ENCODE data around the gene C10orf90. TPM values are rescaled to one million over a fixed set of nuclear protein-coding genes. Genes with fewer than 3 reads are reported as not detected.

Gene C10orf90
- total RNA-seq, 6 donors from 2014 or later, result 1.0 TPM; not detected in 5

DNA sequence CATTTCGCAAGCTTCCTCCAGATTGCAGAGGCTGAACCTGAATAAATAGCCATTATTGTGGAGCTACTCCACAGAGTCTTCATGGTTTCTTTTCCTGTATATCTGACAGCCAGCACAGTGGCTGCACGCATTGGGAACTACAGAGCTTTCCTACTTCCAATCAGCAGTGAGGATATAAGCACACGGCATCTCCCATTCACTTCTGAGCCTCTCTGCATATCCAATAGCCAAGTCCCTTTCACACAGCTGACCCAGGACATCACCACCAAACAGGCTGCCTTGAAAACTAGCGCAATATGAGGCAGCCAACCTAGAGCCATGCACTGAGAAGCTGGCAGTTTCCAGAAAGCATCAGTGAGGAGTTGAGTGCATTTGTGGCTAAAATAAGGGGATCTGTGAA is 11.6 kb downstream of the C10orf90 start:
- WGBS, 2 donors, result 88 to 93% methylated on average over 4 of the region's 4 CpGs
- H3K27me3 ChIP-seq, result no peaks in the 10 kb centered on the region
- H3K4me3 ChIP-seq, result no peak overlapping the region
- no peaks in the 10 kb centered on the region for H3K9me3 ChIP-seq
- no peak for DNase-seq
- H3K36me3 ChIP-seq, result no peaks in the 10 kb centered on the region
- H3K27ac ChIP-seq, result no peak overlapping the region
- peaks cover 0 to 3% (median 0%) of the 10 kb centered on the region in 4 donors for H3K4me1 ChIP-seq
- no peak for TF ChIP-seq POLR2A (IDR thresholded peaks at IDR 0.05)
- TF ChIP-seq, protein P1, sequence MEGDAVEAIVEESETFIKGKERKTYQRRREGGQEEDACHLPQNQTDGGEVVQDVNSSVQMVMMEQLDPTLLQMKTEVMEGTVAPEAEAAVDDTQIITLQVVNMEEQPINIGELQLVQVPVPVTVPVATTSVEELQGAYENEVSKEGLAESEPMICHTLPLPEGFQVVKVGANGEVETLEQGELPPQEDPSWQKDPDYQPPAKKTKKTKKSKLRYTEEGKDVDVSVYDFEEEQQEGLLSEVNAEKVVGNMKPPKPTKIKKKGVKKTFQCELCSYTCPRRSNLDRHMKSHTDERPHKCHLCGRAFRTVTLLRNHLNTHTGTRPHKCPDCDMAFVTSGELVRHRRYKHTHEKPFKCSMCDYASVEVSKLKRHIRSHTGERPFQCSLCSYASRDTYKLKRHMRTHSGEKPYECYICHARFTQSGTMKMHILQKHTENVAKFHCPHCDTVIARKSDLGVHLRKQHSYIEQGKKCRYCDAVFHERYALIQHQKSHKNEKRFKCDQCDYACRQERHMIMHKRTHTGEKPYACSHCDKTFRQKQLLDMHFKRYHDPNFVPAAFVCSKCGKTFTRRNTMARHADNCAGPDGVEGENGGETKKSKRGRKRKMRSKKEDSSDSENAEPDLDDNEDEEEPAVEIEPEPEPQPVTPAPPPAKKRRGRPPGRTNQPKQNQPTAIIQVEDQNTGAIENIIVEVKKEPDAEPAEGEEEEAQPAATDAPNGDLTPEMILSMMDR (IDR thresholded peaks at IDR 0.05), result no peak
- TF ChIP-seq POLR2AphosphoS5 (IDR thresholded peaks at IDR 0.05), result no peak
- TF ChIP-seq EP300 (IDR thresholded peaks at IDR 0.05), result no peak
- no peak for ATAC-seq (ENCODE audit: low FRiP score in 2 of 2)

DNA sequence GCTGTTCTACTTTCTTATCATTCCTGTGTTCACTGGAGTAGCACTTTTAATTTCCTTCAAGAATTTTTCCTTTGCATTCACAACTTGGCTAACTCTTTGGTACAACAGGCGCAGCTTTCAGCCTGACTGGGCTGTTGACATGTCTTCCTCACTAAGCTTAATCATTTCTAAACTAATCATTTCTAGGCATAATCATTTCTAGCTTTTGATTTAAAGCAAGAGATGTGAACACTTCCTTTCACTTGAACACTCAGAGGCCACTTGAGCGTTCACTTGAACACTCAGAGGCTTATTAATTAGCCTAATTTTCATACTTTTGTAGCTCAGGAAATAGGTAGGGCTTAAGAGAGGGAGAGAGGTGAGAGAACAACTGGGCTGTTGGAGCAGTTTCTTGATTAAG is 15.9 kb downstream of the C10orf90 start:
- TF ChIP-seq EP300 (IDR thresholded peaks at IDR 0.05) (no peak), POLR2AphosphoS5 (IDR thresholded peaks at IDR 0.05) (no peak), POLR2A (IDR thresholded peaks at IDR 0.05) (no peak)
- TF ChIP-seq, protein P1 (IDR thresholded peaks at IDR 0.05), result no peak
- no peak for ATAC-seq (ENCODE audit: low FRiP score in 2 of 2)
- DNase-seq, result no peak
- H3K4me1 ChIP-seq, result no peaks in the 10 kb centered on the region
- no peak overlapping the region for H3K27ac ChIP-seq
- H3K36me3 ChIP-seq, result no peaks in the 10 kb centered on the region
- no peaks in the 10 kb centered on the region for H3K9me3 ChIP-seq
- H3K4me3 ChIP-seq, result no peak overlapping the region
- H3K27me3 ChIP-seq, result no peaks in the 10 kb centered on the region
- WGBS, 2 donors, result 51 to 66% methylated on average over 2 of the region's 2 CpGs

DNA sequence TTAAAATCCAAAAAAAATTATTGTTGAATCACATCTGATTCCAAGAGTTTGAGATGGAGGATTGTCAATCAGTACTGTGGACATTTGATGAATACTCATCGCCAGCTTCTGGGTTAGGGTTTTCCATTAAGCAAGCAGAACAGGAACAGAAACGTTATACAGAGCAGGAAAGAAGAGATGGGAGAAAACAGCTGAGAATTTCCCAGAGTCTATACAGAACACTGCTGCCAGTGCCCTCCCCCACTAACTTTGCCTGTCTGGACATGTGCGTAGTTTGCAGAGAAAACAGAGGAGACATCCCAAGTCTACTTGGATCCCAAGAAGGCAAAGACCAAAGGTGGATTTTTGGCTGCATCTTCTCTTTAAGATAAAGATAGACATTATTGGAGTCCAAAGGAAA is 19.0 kb downstream of the C10orf90 start:
- H3K27ac ChIP-seq, result no peak overlapping the region
- H3K9me3 ChIP-seq, result no peaks in the 10 kb centered on the region
- TF ChIP-seq POLR2A (IDR thresholded peaks at IDR 0.05) (no peak), EP300 (IDR thresholded peaks at IDR 0.05) (no peak), POLR2AphosphoS5 (IDR thresholded peaks at IDR 0.05) (no peak)
- TF ChIP-seq, protein P1 (IDR thresholded peaks at IDR 0.05), result no peak
- no peaks in the 10 kb centered on the region for H3K36me3 ChIP-seq
- H3K4me3 ChIP-seq, result no peak overlapping the region
- no peaks in the 10 kb centered on the region for H3K4me1 ChIP-seq
- no peak for ATAC-seq (ENCODE audit: low FRiP score in 2 of 2)
- 72 to 78% methylated on average over 3 of the region's 3 CpGs for WGBS, 2 donors
- no peaks in the 10 kb centered on the region for H3K27me3 ChIP-seq
- DNase-seq, result no peak

DNA sequence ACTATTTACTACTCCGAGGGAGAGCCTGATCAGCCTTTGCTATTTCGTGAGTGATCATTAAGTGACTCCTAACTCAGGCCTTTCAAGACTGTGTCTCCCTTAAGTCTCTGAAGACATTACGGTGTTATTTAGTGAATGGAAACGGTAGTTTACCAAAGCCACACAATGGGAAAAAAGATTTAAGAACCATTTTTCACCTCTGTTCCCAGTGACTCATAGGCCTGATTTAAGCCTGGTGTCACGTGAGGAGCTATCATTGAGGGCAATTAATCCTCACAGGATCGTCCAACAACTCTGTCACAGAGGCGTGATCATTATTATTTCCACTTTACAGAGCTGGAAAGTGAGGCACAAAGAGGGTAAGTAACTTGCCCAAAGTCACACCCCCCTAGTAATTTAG is 20.3 kb downstream of the C10orf90 start:
- 89 to 90% methylated on average over 7 of the region's 7 CpGs for WGBS, 2 donors
- Histone ChIP-seq H3K4me3 (no peak overlapping the region), H3K27me3 (no peaks in the 10 kb centered on the region), H3K4me1 (no peaks in the 10 kb centered on the region), H3K9me3 (no peaks in the 10 kb centered on the region), H3K27ac (no peak overlapping the region), H3K36me3 (no peaks in the 10 kb centered on the region)
- TF ChIP-seq, protein P1 (IDR thresholded peaks at IDR 0.05), result no peak
- no peak for TF ChIP-seq POLR2A (IDR thresholded peaks at IDR 0.05)
- no peak for TF ChIP-seq POLR2AphosphoS5 (IDR thresholded peaks at IDR 0.05)
- TF ChIP-seq EP300 (IDR thresholded peaks at IDR 0.05), result no peak
- DNase-seq (no peak), ATAC-seq (ENCODE audit: low FRiP score in 2 of 2) (no peak)

DNA sequence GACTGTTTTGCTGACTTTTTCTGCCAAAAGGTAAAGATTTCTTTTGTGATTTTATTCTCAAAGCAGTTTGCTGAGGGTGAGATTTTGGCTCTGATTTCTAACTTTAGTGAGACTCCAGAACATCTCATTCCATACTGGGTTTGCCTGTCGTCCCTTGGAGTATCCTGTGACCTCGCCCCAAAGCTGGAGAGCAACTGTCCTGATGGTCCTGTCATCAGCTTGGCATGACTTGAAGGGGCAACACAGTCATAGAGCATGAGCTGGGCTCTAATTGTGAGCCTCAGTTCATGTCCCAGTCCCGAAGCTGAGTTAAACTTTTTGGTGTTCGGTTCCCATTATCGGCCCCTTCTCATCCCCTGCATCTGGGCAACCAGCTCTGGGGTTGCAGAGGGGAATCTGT is 23.4 kb downstream of the C10orf90 start:
- Histone ChIP-seq H3K27ac (no peak overlapping the region), H3K36me3 (no peaks in the 10 kb centered on the region), H3K27me3 (no peaks in the 10 kb centered on the region), H3K9me3 (no peaks in the 10 kb centered on the region), H3K4me1 (no peaks in the 10 kb centered on the region), H3K4me3 (no peak overlapping the region)
- WGBS, 2 donors, result 81 to 88% methylated on average over 5 of the region's 5 CpGs
- no peak for ATAC-seq (ENCODE audit: low FRiP score in 2 of 2)
- no peak for DNase-seq
- no peak for TF ChIP-seq POLR2A (IDR thresholded peaks at IDR 0.05)
